WTC11 (cell line): ENCODE results near the gene CHERP.

Experiments
- CBFB ChIP-seq: sonication (generic); formaldehyde crosslinking; IDR thresholded peaks from 2 replicates; pipeline ENCODE4 v1.8.1; 2022; ENCODE audit warnings: mild to moderate bottlenecking, low read depth, missing genetic modification reagents
- CTCF ChIP-seq: fragments of 200-600 bp; IDR thresholded peaks from 2 replicates; pipeline ENCODE4 v1.8.0; 2022; ENCODE audit warnings: antibody characterized with exemption
- ELF4 ChIP-seq: sonication (generic); formaldehyde crosslinking; IDR thresholded peaks from 2 replicates; pipeline ENCODE4 v1.8.1; 2022; ENCODE audit warnings: low read depth, mild to moderate bottlenecking, moderate library complexity, missing genetic modification reagents
- MAX ChIP-seq: sonication (generic); formaldehyde crosslinking; IDR thresholded peaks from 2 replicates; pipeline ENCODE4 v1.8.0; 2022; ENCODE audit warnings: mild to moderate bottlenecking, missing genetic modification reagents
- SMAD3 ChIP-seq: sonication (generic); formaldehyde crosslinking; IDR thresholded peaks from 2 replicates; pipeline ENCODE4 v1.8.0; 2022; ENCODE audit warnings: missing genetic modification reagents, mild to moderate bottlenecking, borderline replicate concordance
- TEAD1 ChIP-seq: sonication (generic); formaldehyde crosslinking; IDR thresholded peaks from 2 replicates; pipeline ENCODE4 v1.8.0; 2022; ENCODE audit warnings: mild to moderate bottlenecking, missing genetic modification reagents
- TEAD4 ChIP-seq: sonication (generic); formaldehyde crosslinking; IDR thresholded peaks from 2 replicates; pipeline ENCODE4 v1.8.0; 2022; ENCODE audit warnings: mild to moderate bottlenecking, missing genetic modification reagents
- ZBTB21 ChIP-seq: sonication (generic); formaldehyde crosslinking; IDR thresholded peaks from 2 replicates; pipeline ENCODE4 v1.8.1; 2023; ENCODE audit warnings: mild to moderate bottlenecking, missing genetic modification reagents, borderline replicate concordance

GRCh38 chr19:16506961-16507360, 35.3 kb downstream of the CHERP start:
- no peak for TF ChIP-seq TEAD1 (CRISPR knock-in tag)
- TF ChIP-seq ZBTB21 (CRISPR knock-in tag): no peak
- no peak for TF ChIP-seq SMAD3 (CRISPR knock-in tag)
- TF ChIP-seq CTCF: no peak
- no peak for TF ChIP-seq ELF4 (CRISPR knock-in tag)
- no peak for TF ChIP-seq TEAD4
- TF ChIP-seq CBFB (CRISPR knock-in tag): no peak
- no peak for TF ChIP-seq MAX (CRISPR knock-in tag)
